HG03103 (cell line): ENCODE results near the gene IL1RL2.

Source experiments
- ATAC-seq: cut with Tn5 transposase; IDR thresholded peaks from one replicate; pipeline ENCODE4 v1.9.1; 2021; ENCODE audit warnings: low read depth; ENCODE audit not compliant: unreplicated experiment

The IL1RL2 gene

GRCh38 chr2:102191501-102191900, 4.7 kb downstream of the IL1RL2 start:
- no peak for ATAC-seq

- ATAC-seq = no peak
Observed at GRCh38 chr2:102193074-102193473, 6.3 kb downstream of the IL1RL2 start.

- ATAC-seq = no peak
Observed at GRCh38 chr2:102194609-102195268, 7.9 kb downstream of the IL1RL2 start.

GRCh38 chr2:102197389-102198137, 10.7 kb downstream of the IL1RL2 start:
- ATAC-seq = no peak

- ATAC-seq = no peak
Observed at GRCh38 chr2:102200539-102200938, 13.7 kb downstream of the IL1RL2 start.

GRCh38 chr2:102204638-102205037, 17.8 kb downstream of the IL1RL2 start:
- no peak for ATAC-seq

GRCh38 chr2:102206666-102207341, 20.0 kb downstream of the IL1RL2 start:
- ATAC-seq = no peak

GRCh38 chr2:102208774-102209173, 22.0 kb downstream of the IL1RL2 start:
- no peak for ATAC-seq

GRCh38 chr2:102209474-102209873, 22.7 kb downstream of the IL1RL2 start:
- ATAC-seq = no peak

- no peak for ATAC-seq
Observed at GRCh38 chr2:102217032-102217431, 30.2 kb downstream of the IL1RL2 start.

GRCh38 chr2:102224824-102225739, 38.3 kb downstream of the IL1RL2 start:
- ATAC-seq = no peak

GRCh38 chr2:102226171-102226570, 39.3 kb downstream of the IL1RL2 start:
- ATAC-seq = no peak

- no peak for ATAC-seq
Observed at GRCh38 chr2:102226612-102227391, 40.0 kb downstream of the IL1RL2 start.

GRCh38 chr2:102229141-102229769, 42.4 kb downstream of the IL1RL2 start:
- ATAC-seq = no peak

GRCh38 chr2:102230410-102230909, 43.6 kb downstream of the IL1RL2 start:
- no peak for ATAC-seq

- no peak for ATAC-seq
Observed at GRCh38 chr2:102233132-102233884, 46.5 kb downstream of the IL1RL2 start.

GRCh38 chr2:102235042-102235473, 48.2 kb downstream of the IL1RL2 start:
- no peak for ATAC-seq

GRCh38 chr2:102235491-102235890, 48.7 kb downstream of the IL1RL2 start:
- no peak for ATAC-seq
